Mesothelial cell of epicardium (in vitro differentiated cells): ENCODE measurements around the gene LRRC4B. TPM values are rescaled to one million over a fixed set of nuclear protein-coding genes. Genes with fewer than 3 reads are reported as not detected.

Source experiments
- DNase-seq, 2 experiments: peaks; one replicate each; pipeline ENCODE4 v3.0.0; 2021; ENCODE audit warnings: low spot score in 2 of 2; ENCODE audit not compliant: unreplicated experiment in 2 of 2
- H3K27ac Mint-ChIP-seq: 2 replicates; pipeline ENCODE4 v1.8.0; 2021; ENCODE audit warnings: mixed read lengths
- H3K27me3 Mint-ChIP-seq: 2 replicates; pipeline ENCODE4 v1.8.0; 2021; ENCODE audit warnings: low read depth, mixed read lengths
- H3K36me3 Mint-ChIP-seq: 2 replicates; pipeline ENCODE4 v1.8.0; 2021; ENCODE audit warnings: mixed read lengths
- H3K4me1 Mint-ChIP-seq: 2 replicates; pipeline ENCODE4 v1.8.0; 2021; ENCODE audit warnings: mixed read lengths
- H3K4me3 Mint-ChIP-seq: 2 replicates; pipeline ENCODE4 v1.8.0; 2021; ENCODE audit warnings: mild to moderate bottlenecking, moderate library complexity, mixed read lengths
- H3K9me3 Mint-ChIP-seq: 2 replicates; pipeline ENCODE4 v1.8.0; 2021; ENCODE audit warnings: mixed read lengths
- CTCF ChIP-seq: fragments of 200-600 bp; sonication (generic); IDR thresholded peaks from one replicate; pipeline ENCODE4 v1.5.0; 2021; ENCODE audit warnings: antibody characterized with exemption; ENCODE audit not compliant: unreplicated experiment
- total RNA-seq: library from RNA; stranded (reverse); gene quantifications from 3 replicates; pipeline ENCODE4 v1.2.1, GENCODE V29; 2021

The LRRC4B gene
- total RNA-seq, 1 donor from 2014 or later: 16.3 TPM

- H3K4me1 Mint-ChIP-seq: peaks cover 3% of the 10 kb centered on the region
- no peak overlapping the region for H3K4me3 Mint-ChIP-seq
- H3K27ac Mint-ChIP-seq: no peak overlapping the region
- H3K36me3 Mint-ChIP-seq: peaks cover 2% of the 10 kb centered on the region
- no peak for DNase-seq
- peaks cover 18% of the 10 kb centered on the region for H3K27me3 Mint-ChIP-seq
- no peak for TF ChIP-seq CTCF
- H3K9me3 Mint-ChIP-seq: no peaks in the 10 kb centered on the region
Measured at GRCh38 chr19:50501186-50501567, 67.1 kb downstream of the LRRC4B start.

GRCh38 chr19:50500753-50501151 is 67.5 kb downstream of the LRRC4B start:
- H3K4me1 Mint-ChIP-seq: peaks cover 3% of the 10 kb centered on the region
- H3K27ac Mint-ChIP-seq: no peak overlapping the region
- TF ChIP-seq CTCF: no peak

GRCh38 chr19:50500060-50500752 is 68.0 kb downstream of the LRRC4B start:
- TF ChIP-seq CTCF: peak; percentile 11
- H3K9me3 Mint-ChIP-seq: no peaks in the 10 kb centered on the region
- no peak for DNase-seq
- peaks cover 26% of the 10 kb centered on the region for H3K27me3 Mint-ChIP-seq
- no peak overlapping the region for H3K4me3 Mint-ChIP-seq
- H3K27ac Mint-ChIP-seq: no peak overlapping the region
- H3K4me1 Mint-ChIP-seq: peaks cover 3% of the 10 kb centered on the region
- no peaks in the 10 kb centered on the region for H3K36me3 Mint-ChIP-seq

More at GRCh38 chr19:50500753-50501151, 67.5 kb downstream of the LRRC4B start:
- H3K36me3 Mint-ChIP-seq: peaks cover 2% of the 10 kb centered on the region
- H3K9me3 Mint-ChIP-seq: no peaks in the 10 kb centered on the region
- H3K27me3 Mint-ChIP-seq: peaks cover 21% of the 10 kb centered on the region
- no peak for DNase-seq
- no peak overlapping the region for H3K4me3 Mint-ChIP-seq

- no peak overlapping the region for H3K27ac Mint-ChIP-seq
Measured at GRCh38 chr19:50498219-50499056, 69.8 kb downstream of the LRRC4B start.

GRCh38 chr19:50497022-50497405 is 71.2 kb downstream of the LRRC4B start:
- TF ChIP-seq CTCF: no peak
- H3K36me3 Mint-ChIP-seq: no peaks in the 10 kb centered on the region
- no peak for DNase-seq
- no peaks in the 10 kb centered on the region for H3K9me3 Mint-ChIP-seq
- H3K27me3 Mint-ChIP-seq: peaks cover 53% of the 10 kb centered on the region
- H3K27ac Mint-ChIP-seq: no peak overlapping the region
- H3K4me3 Mint-ChIP-seq: no peak overlapping the region
- H3K4me1 Mint-ChIP-seq: peaks cover 7% of the 10 kb centered on the region

More at GRCh38 chr19:50498219-50499056, 69.8 kb downstream of the LRRC4B start:
- H3K4me3 Mint-ChIP-seq: no peak overlapping the region
- no peak for DNase-seq
- peaks cover 3% of the 10 kb centered on the region for H3K4me1 Mint-ChIP-seq
- no peaks in the 10 kb centered on the region for H3K36me3 Mint-ChIP-seq
- TF ChIP-seq CTCF: no peak
- H3K9me3 Mint-ChIP-seq: no peaks in the 10 kb centered on the region
- peaks cover 43% of the 10 kb centered on the region for H3K27me3 Mint-ChIP-seq
